HG02938 (cell line): ENCODE measurements around the gene TMEM231.
"Not testable (repeated sequence)": the region's sequence is repeated elsewhere in the genome, so short reads cannot be mapped to it uniquely, and the experiment has no call there.

ENCODE experiments used
- ATAC-seq: cut with Tn5 transposase; IDR thresholded peaks from one replicate; pipeline ENCODE4 v1.9.1; 2021; ENCODE audit warnings: mild to moderate bottlenecking, moderate library complexity; ENCODE audit not compliant: unreplicated experiment

TMEM231 gene

GRCh38 chr16:75534560-75535205 is 21.4 kb downstream of the TMEM231 start:
- ATAC-seq = no peak

- ATAC-seq = no peak
These were observed 23.3 kb downstream of the TMEM231 start for GRCh38 chr16:75532791-75533190.

GRCh38 chr16:75532142-75532765 is 23.8 kb downstream of the TMEM231 start:
- ATAC-seq = no peak

- ATAC-seq = no peak
These were observed 26.1 kb downstream of the TMEM231 start for GRCh38 chr16:75529959-75530358.

- no peak for ATAC-seq
These were observed 26.8 kb downstream of the TMEM231 start for GRCh38 chr16:75529056-75529905.

GRCh38 chr16:75527825-75528299 is 28.2 kb downstream of the TMEM231 start:
- no peak for ATAC-seq

GRCh38 chr16:75526032-75526790 is 29.8 kb downstream of the TMEM231 start:
- no peak for ATAC-seq

- ATAC-seq = no peak
These were observed 36.9 kb downstream of the TMEM231 start for GRCh38 chr16:75519175-75519574.

- peak; percentile 32 for ATAC-seq
These were observed 39.7 kb downstream of the TMEM231 start for GRCh38 chr16:75516189-75516966.

GRCh38 chr16:75514296-75514695 is 41.8 kb downstream of the TMEM231 start:
- no peak for ATAC-seq

GRCh38 chr16:75506574-75506973 is 49.5 kb downstream of the TMEM231 start:
- no peak for ATAC-seq

- no peak for ATAC-seq
These were observed 49.9 kb downstream of the TMEM231 start for GRCh38 chr16:75506107-75506506.

- ATAC-seq = no peak
These were observed 52.3 kb downstream of the TMEM231 start for GRCh38 chr16:75503801-75504200.

GRCh38 chr16:75502916-75503605 is 53.0 kb downstream of the TMEM231 start:
- ATAC-seq = no peak

GRCh38 chr16:75501820-75502219 is 54.2 kb downstream of the TMEM231 start:
- ATAC-seq = not testable (repeated sequence)

GRCh38 chr16:75501359-75501758 is 54.7 kb downstream of the TMEM231 start:
- ATAC-seq = no peak

- not testable (repeated sequence) for ATAC-seq
These were observed 57.3 kb downstream of the TMEM231 start for GRCh38 chr16:75498605-75499322.

GRCh38 chr16:75497558-75497957 is 58.5 kb downstream of the TMEM231 start:
- no peak for ATAC-seq
